ENCODE results near the gene TM4SF4.

Gene TM4SF4

GRCh38 chr3:149502438-149502837 lies 27.9 kb downstream of the TM4SF4 start:
- Histone ChIP-seq H3K9ac (ENCODE audit: low read depth, low read length) (no peak overlapping the region), H3K4me1 (ENCODE audit: insufficient read depth, low read length) (peaks cover 4% of the 10 kb centered on the region; the same call in 1 of the 2 replicates), H3K9me3 (ENCODE audit: control insufficient read depth, insufficient read depth, low read length) (no peaks in the 10 kb centered on the region), H3K36me3 (ENCODE audit: insufficient read depth, low read length) (no peaks in the 10 kb centered on the region)

DNA sequence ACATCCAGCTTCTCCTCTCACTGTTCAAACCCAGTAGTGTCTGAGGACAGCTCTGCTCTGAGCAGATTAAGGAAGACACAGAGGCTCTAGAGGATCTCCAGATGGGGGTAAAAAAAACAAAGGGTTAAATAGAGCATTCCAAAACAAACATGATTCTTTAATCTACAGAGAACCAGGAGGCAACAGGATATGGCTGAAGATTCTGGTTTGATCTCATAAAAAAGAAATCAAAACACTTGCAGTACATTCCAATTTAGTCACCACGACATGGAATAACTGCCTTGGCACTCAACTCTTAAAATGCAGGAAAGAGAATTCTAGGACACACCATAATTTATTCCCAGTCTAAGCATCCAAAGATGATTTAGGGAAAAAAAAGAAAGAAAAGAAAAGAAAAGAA lies 32.0 kb downstream of the TM4SF4 start:
- H3K9ac ChIP-seq (ENCODE audit: low read depth, low read length) = no peak overlapping the region
- H3K36me3 ChIP-seq (ENCODE audit: insufficient read depth, low read length) = no peaks in the 10 kb centered on the region
- no peaks in the 10 kb centered on the region for H3K9me3 ChIP-seq (ENCODE audit: control insufficient read depth, insufficient read depth, low read length)
- H3K4me1 ChIP-seq (ENCODE audit: insufficient read depth, low read length) = peaks cover 2% of the 10 kb centered on the region; the same call in 1 of the 2 replicates

- Histone ChIP-seq H3K9me3 (ENCODE audit: control insufficient read depth, insufficient read depth, low read length) (no peaks in the 10 kb centered on the region), H3K4me1 (ENCODE audit: insufficient read depth, low read length) (no peaks in the 10 kb centered on the region; the same call in 1 of the 2 replicates), H3K36me3 (ENCODE audit: insufficient read depth, low read length) (no peaks in the 10 kb centered on the region), H3K9ac (ENCODE audit: low read depth, low read length) (no peak overlapping the region; the same call in 1 of the 2 replicates)
These were observed 32.5 kb downstream of the TM4SF4 start for GRCh38 chr3:149506965-149507364.

GRCh38 chr3:149507491-149508324 lies 33.2 kb downstream of the TM4SF4 start:
- Histone ChIP-seq H3K9me3 (ENCODE audit: control insufficient read depth, insufficient read depth, low read length) (no peaks in the 10 kb centered on the region), H3K4me1 (ENCODE audit: insufficient read depth, low read length) (no peaks in the 10 kb centered on the region), H3K36me3 (ENCODE audit: insufficient read depth, low read length) (no peaks in the 10 kb centered on the region), H3K9ac (ENCODE audit: low read depth, low read length) (no peak overlapping the region; the same call in 1 of the 2 replicates)

GRCh38 chr3:149509526-149509925 lies 35.0 kb downstream of the TM4SF4 start:
- Histone ChIP-seq H3K36me3 (ENCODE audit: insufficient read depth, low read length) (no peaks in the 10 kb centered on the region), H3K9me3 (ENCODE audit: control insufficient read depth, insufficient read depth, low read length) (no peaks in the 10 kb centered on the region), H3K4me1 (ENCODE audit: insufficient read depth, low read length) (no peaks in the 10 kb centered on the region), H3K9ac (ENCODE audit: low read depth, low read length) (no peak overlapping the region)

DNA sequence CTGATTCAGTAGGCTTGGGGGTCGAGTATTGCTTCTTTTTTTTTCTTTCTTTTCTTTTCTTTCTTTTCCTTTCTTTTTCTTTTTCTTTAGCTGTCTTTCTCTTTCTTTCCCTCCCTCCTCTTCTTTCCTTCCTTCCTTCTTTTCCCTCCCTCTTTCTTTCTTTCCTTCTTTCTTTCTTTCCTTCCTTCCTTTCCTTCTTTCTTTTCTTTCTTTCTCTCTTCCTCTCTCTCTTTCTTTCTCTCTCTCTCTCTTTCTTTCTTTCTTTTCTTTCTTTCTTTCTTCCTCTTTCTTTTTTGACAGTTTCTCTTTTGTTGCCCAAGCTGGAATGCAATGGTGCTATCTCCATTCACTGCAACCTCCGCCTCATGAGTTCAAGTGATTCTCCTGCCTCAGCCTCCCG lies 36.0 kb downstream of the TM4SF4 start:
- Histone ChIP-seq H3K4me1 (ENCODE audit: insufficient read depth, low read length) (no peaks in the 10 kb centered on the region), H3K36me3 (ENCODE audit: insufficient read depth, low read length) (no peaks in the 10 kb centered on the region), H3K9ac (ENCODE audit: low read depth, low read length) (no peak overlapping the region), H3K9me3 (ENCODE audit: control insufficient read depth, insufficient read depth, low read length) (no peaks in the 10 kb centered on the region)

- H3K36me3 ChIP-seq (ENCODE audit: insufficient read depth, low read length) = no peaks in the 10 kb centered on the region
- H3K9me3 ChIP-seq (ENCODE audit: control insufficient read depth, insufficient read depth, low read length) = no peaks in the 10 kb centered on the region
- no peak overlapping the region for H3K9ac ChIP-seq (ENCODE audit: low read depth, low read length)
- H3K4me1 ChIP-seq (ENCODE audit: insufficient read depth, low read length) = no peaks in the 10 kb centered on the region
These were observed 36.6 kb downstream of the TM4SF4 start for GRCh38 chr3:149511040-149511626.

DNA sequence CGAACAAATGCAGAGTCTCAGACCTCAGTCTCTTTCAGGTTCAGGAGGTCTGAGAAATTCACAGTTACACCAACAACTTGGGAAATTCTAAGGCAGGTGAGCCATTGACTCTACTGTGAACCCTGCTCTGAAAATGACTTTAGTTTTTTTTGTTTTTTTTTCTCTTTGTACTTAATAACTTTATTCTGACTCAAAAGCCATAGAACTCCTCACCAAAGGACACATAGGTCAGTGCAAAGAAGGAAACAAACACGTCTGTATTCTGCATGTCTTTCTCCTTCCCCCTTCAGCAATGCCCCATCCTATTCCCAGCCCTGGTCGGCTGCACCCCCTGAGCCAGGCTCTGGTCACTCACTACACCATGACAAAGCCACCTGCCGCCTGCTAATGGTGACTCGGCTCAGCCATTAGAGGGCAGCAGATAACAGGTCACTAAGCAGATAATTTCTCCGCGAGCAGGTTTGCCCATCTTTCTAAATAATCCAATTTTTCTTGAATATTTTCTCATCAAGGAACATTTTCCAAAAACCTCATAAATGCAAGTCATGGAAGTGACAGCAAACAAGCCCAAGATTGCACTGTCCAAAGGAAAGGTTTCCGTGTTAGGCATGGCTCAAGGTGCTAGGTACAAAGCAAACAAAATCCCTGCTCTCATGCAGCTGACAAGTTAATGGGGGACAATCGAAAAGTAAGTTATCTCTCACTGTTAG lies 37.7 kb downstream of the TM4SF4 start:
- Histone ChIP-seq H3K9me3 (ENCODE audit: control insufficient read depth, insufficient read depth, low read length) (no peaks in the 10 kb centered on the region), H3K9ac (ENCODE audit: low read depth, low read length) (no peak overlapping the region), H3K4me1 (ENCODE audit: insufficient read depth, low read length) (no peaks in the 10 kb centered on the region), H3K36me3 (ENCODE audit: insufficient read depth, low read length) (no peaks in the 10 kb centered on the region)

- Histone ChIP-seq H3K4me1 (ENCODE audit: insufficient read depth, low read length) (no peaks in the 10 kb centered on the region), H3K9ac (ENCODE audit: low read depth, low read length) (no peak overlapping the region), H3K36me3 (ENCODE audit: insufficient read depth, low read length) (no peaks in the 10 kb centered on the region), H3K9me3 (ENCODE audit: control insufficient read depth, insufficient read depth, low read length) (no peaks in the 10 kb centered on the region)
These were observed 40.0 kb downstream of the TM4SF4 start for GRCh38 chr3:149514471-149514870.

DNA sequence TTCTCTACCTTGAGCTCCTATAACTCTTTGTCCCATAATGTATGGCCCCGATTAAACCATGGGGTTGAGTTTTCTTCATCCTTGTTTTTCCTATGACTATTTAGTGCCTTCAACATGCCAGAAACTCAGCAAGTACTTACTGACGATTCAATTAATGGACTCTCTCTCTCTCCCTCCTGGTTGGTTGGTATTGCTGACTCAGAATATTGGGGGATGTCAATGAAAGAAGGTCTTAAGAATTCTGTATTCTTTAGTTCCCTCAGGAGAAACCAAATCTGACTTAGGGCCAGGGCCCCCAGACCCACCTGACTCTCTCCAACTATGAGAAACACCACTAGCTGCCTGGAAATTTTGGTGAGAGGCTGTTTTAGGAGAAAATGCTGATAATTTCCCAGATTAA lies 40.8 kb downstream of the TM4SF4 start:
- H3K9ac ChIP-seq (ENCODE audit: low read depth, low read length) = no peak overlapping the region
- no peaks in the 10 kb centered on the region for H3K4me1 ChIP-seq (ENCODE audit: insufficient read depth, low read length)
- H3K9me3 ChIP-seq (ENCODE audit: control insufficient read depth, insufficient read depth, low read length) = no peaks in the 10 kb centered on the region
- H3K36me3 ChIP-seq (ENCODE audit: insufficient read depth, low read length) = no peaks in the 10 kb centered on the region

- no peaks in the 10 kb centered on the region for H3K9me3 ChIP-seq (ENCODE audit: control insufficient read depth, insufficient read depth, low read length)
- no peak overlapping the region for H3K9ac ChIP-seq (ENCODE audit: low read depth, low read length)
- no peaks in the 10 kb centered on the region; the same call in 1 of the 2 replicates for H3K36me3 ChIP-seq (ENCODE audit: insufficient read depth, low read length)
- no peaks in the 10 kb centered on the region for H3K4me1 ChIP-seq (ENCODE audit: insufficient read depth, low read length)
These were observed 42.4 kb downstream of the TM4SF4 start for GRCh38 chr3:149516920-149517319.

DNA sequence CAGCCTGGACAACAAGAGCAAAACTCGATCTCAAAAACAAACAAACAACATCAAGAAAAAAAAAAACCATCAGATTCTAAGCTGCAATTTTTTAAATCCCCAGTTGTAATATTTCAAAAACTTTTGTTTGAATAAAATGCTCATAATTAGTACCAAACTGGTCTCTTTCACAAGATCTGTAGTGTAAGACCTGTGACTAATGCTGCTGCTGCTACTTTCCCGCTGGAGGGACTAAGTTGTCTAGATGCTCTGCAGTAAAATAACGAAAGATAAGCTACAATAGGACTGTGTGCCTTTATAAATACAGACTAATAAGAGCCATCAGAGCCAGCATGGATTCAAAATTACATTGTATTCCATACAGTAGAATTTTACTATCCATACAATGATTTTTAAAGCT lies 45.4 kb downstream of the TM4SF4 start:
- Histone ChIP-seq H3K36me3 (ENCODE audit: insufficient read depth, low read length) (no peaks in the 10 kb centered on the region; the same call in 1 of the 2 replicates), H3K9me3 (ENCODE audit: control insufficient read depth, insufficient read depth, low read length) (no peaks in the 10 kb centered on the region), H3K9ac (ENCODE audit: low read depth, low read length) (no peak overlapping the region), H3K4me1 (ENCODE audit: insufficient read depth, low read length) (no peaks in the 10 kb centered on the region)

DNA sequence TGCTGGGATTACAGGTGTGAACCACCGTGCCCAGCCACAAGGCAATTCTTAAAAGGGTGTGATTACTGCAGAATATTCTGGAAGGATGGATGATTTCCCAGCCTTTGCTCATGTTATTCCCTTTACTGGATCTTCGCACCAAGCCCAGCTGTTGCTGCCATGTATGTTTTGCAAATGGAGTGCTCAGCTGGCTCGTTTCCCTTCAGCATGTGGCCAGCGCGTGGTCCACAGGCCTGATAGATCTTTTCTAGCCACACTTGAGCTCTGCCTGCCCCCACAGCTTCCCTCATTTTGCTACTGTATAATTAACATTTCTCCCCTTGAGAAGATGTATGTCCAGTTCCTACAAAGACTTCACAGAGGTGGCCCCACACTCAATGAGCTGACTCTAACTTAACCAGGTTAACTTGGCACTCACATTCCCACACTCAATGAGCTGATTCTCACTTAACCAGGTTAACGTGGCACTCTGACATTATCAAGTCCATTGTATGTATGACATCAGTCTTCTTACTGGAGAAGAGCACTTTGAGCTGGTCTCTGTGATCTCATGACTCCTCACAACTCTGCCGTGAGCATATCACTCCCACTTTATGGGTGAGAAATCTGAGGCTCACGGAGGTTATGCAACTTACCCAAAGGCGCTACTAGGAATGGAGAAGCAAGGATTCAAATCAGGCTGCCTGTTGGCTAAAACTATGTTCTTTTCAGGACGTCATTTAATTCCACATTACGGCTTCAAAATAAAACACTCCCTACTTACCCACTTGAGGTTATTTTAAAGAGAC lies 49.2 kb downstream of the TM4SF4 start:
- H3K4me1 ChIP-seq (ENCODE audit: insufficient read depth, low read length) = peaks cover 5% of the 10 kb centered on the region; the same call in 1 of the 2 replicates
- H3K9ac ChIP-seq (ENCODE audit: low read depth, low read length) = no peak overlapping the region
- no peaks in the 10 kb centered on the region; the same call in 1 of the 2 replicates for H3K36me3 ChIP-seq (ENCODE audit: insufficient read depth, low read length)
- H3K9me3 ChIP-seq (ENCODE audit: control insufficient read depth, insufficient read depth, low read length) = no peaks in the 10 kb centered on the region

Measured in ES-I3 (cell line).